Thymus (tissue), 14 donors: ENCODE data around the gene ACKR1. TPM values are rescaled to one million over a fixed set of nuclear protein-coding genes. Genes with fewer than 3 reads are reported as not detected.

Source experiments
- DNase-seq, 9 donors: peaks; one replicate each; pipeline ENCODE4 v3.0.0-alpha.2; 2013; ENCODE audit warnings: low spot score in 9 of 9, low read depth in 6 of 9, missing footprints in 1 of 9
- H3K27ac ChIP-seq, 2 donors: one replicate each; pipeline ENCODE4 v1.5.1; 2013; ENCODE audit warnings: control low read depth in 1 of 2, low read depth in 1 of 2, low read length in 1 of 2, mild to moderate bottlenecking in 1 of 2, moderate library complexity in 1 of 2
- H3K27me3 ChIP-seq, 2 donors: one replicate each; pipeline ENCODE4 v1.5.1; 2013; ENCODE audit warnings: low read length in 1 of 2; ENCODE audit not compliant: control insufficient read depth in 2 of 2, insufficient read depth in 1 of 2
- H3K36me3 ChIP-seq, 2 donors: one replicate each; pipeline ENCODE4 v1.5.1; 2013; ENCODE audit warnings: low read length in 1 of 2, mild to moderate bottlenecking in 1 of 2, moderate library complexity in 1 of 2; ENCODE audit not compliant: control insufficient read depth in 2 of 2, insufficient read depth in 2 of 2
- H3K4me1 ChIP-seq, 2 donors: one replicate each; pipeline ENCODE4 v1.5.1; 2013; ENCODE audit warnings: low read length in 2 of 2; ENCODE audit not compliant: control insufficient read depth in 2 of 2, insufficient read depth in 2 of 2
- H3K4me3 ChIP-seq, 2 donors: one replicate each; pipeline ENCODE4 v1.5.1; 2013; ENCODE audit warnings: low read length in 2 of 2, control low read depth in 1 of 2, mild to moderate bottlenecking in 1 of 2
- H3K9me3 ChIP-seq, 2 donors: one replicate each; pipeline ENCODE4 v1.5.1; 2013; ENCODE audit warnings: low read length in 1 of 2, mild to moderate bottlenecking in 1 of 2; ENCODE audit not compliant: control insufficient read depth in 2 of 2, insufficient read depth in 1 of 2
- WGBS: extraction: QIAGEN DNeasy Blood & Tissue Kit; methylation state at CpG from one replicate; pipeline ENCODE4 v1.1.7; 2013; 5-methylcytosine and 5-hydroxymethylcytosine counted together
- long read RNA-seq, 10 donors: transcript quantifications; one replicate each; lab custom pipeline, GENCODE V29; 2026
- polyA plus RNA-seq: library from polyadenylated mRNA; stranded (reverse); fragments of 200-250 nt; gene quantifications from one replicate; pipeline ENCODE4 v1.2.3, GENCODE V29; 2013
- total RNA-seq: library from RNA; stranded (reverse); fragments of 120-200 nt; gene quantifications from one replicate; pipeline ENCODE4 v1.2.4, GENCODE V29; 2013
- donor health status: healthy.

Gene ACKR1
- total RNA-seq (11.6 TPM), polyA plus RNA-seq (44.4 TPM)
- long read RNA-seq, donor 1, result 0 reads
- long read RNA-seq, donor 2, transcript ACKR1-202 (2 exons, 2,008 nt), result major isoform, 7 of 10 reads
- long read RNA-seq, donor 2, partial matches to known transcripts, result 0 of 10 reads
- long read RNA-seq, donor 2, other reads (novel, unspliced or antisense), result 0 of 10 reads
- long read RNA-seq, donor 3, partial matches to known transcripts, result 0 of 5 reads
- long read RNA-seq, donor 3, other reads (novel, unspliced or antisense), result 0 of 5 reads
- long read RNA-seq, donor 4, partial matches to known transcripts, result 0 of 7 reads
- long read RNA-seq, donor 4, other reads (novel, unspliced or antisense), result 0 of 7 reads
- long read RNA-seq, donor 5, transcript ACKR1-202 (2 exons, 2,008 nt), result minor isoform, 9 of 20 reads
- long read RNA-seq, donor 5, transcript ACKR1-201 (1 exons, 1,242 nt), result major isoform, 11 of 20 reads
- long read RNA-seq, donor 5, partial matches to known transcripts, result 0 of 20 reads
- long read RNA-seq, donor 5, other reads (novel, unspliced or antisense), result 0 of 20 reads
- long read RNA-seq, donor 6, partial matches to known transcripts, result 0 of 6 reads
- long read RNA-seq, donor 6, other reads (novel, unspliced or antisense), result 0 of 6 reads
- long read RNA-seq, donor 7, transcript ACKR1-202 (2 exons, 2,008 nt), result major isoform, 5 of 9 reads
- long read RNA-seq, donor 7, partial matches to known transcripts, result 0 of 9 reads
- long read RNA-seq, donor 7, other reads (novel, unspliced or antisense), result 0 of 9 reads
- long read RNA-seq, donor 8, partial matches to known transcripts, result 0 of 3 reads
- long read RNA-seq, donor 8, other reads (novel, unspliced or antisense), result 0 of 3 reads
- long read RNA-seq, donor 9, partial matches to known transcripts, result 0 of 4 reads
- long read RNA-seq, donor 9, other reads (novel, unspliced or antisense), result 0 of 4 reads
- long read RNA-seq, donor 10, transcript ACKR1-202 (2 exons, 2,008 nt), result major isoform, 7 of 8 reads
- long read RNA-seq, donor 10, partial matches to known transcripts, result 0 of 8 reads
- long read RNA-seq, donor 10, other reads (novel, unspliced or antisense), result 0 of 8 reads

GRCh38 chr1:159204161-159205141 lies at the start of gene ACKR1:
Gene ACKR1, plus strand, starts transcription at chr1:159204875. Its CDS starts 85 bp downstream, at chr1:159204960.
- Histone ChIP-seq H3K36me3 (no peaks in the 10 kb centered on the region), H3K27ac (no peak within 1 kb of the TSS), H3K27me3 (peaks cover 0 to 31% of the 10 kb centered on the region in 2 donors), H3K9me3 (no peaks in the 10 kb centered on the region), H3K4me1 (peaks cover 0 to 19% of the 10 kb centered on the region in 2 donors), H3K4me3 (no peak within 1 kb of the TSS)
- 75% methylated on average over 13 of the region's 13 CpGs for WGBS
- DNase-seq, result no peak

GRCh38 chr1:159161001-159161718 lies 43.5 kb upstream of the ACKR1 start:
- H3K27me3 ChIP-seq, result peaks cover 0 to 6% of the 10 kb centered on the region in 2 donors
- no peak overlapping the region for H3K4me3 ChIP-seq
- DNase-seq, result peak; percentile 14 to 71 (median 37)
- no peak overlapping the region for H3K27ac ChIP-seq
- no peaks in the 10 kb centered on the region for H3K9me3 ChIP-seq
- no peaks in the 10 kb centered on the region for H3K36me3 ChIP-seq
- WGBS, result 14% methylated on average over 4 of the region's 4 CpGs
- H3K4me1 ChIP-seq, result no peaks in the 10 kb centered on the region

- H3K36me3 ChIP-seq, result no peaks in the 10 kb centered on the region
- no peaks in the 10 kb centered on the region for H3K4me1 ChIP-seq
- WGBS, result 98% methylated on average over 1 of the region's 1 CpG
- H3K27me3 ChIP-seq, result peaks cover 0 to 6% of the 10 kb centered on the region in 2 donors
- no peaks in the 10 kb centered on the region for H3K9me3 ChIP-seq
- DNase-seq, result no peak
- no peak overlapping the region for H3K4me3 ChIP-seq
- no peak overlapping the region for H3K27ac ChIP-seq
These were observed 43.0 kb upstream of the ACKR1 start for GRCh38 chr1:159161719-159162026.

- Histone ChIP-seq H3K4me1 (no peaks in the 10 kb centered on the region), H3K27me3 (peaks cover 0 to 6% of the 10 kb centered on the region in 2 donors), H3K9me3 (no peaks in the 10 kb centered on the region), H3K27ac (no peak overlapping the region), H3K36me3 (no peaks in the 10 kb centered on the region), H3K4me3 (no peak overlapping the region)
- WGBS, result 55% methylated on average over 4 of the region's 4 CpGs
- DNase-seq, result no peak
These were observed 42.0 kb upstream of the ACKR1 start for GRCh38 chr1:159162516-159163265.

- H3K4me1 ChIP-seq, result no peaks in the 10 kb centered on the region
- H3K9me3 ChIP-seq, result no peaks in the 10 kb centered on the region
- DNase-seq, result no peak
- WGBS, result 80% methylated on average over 9 of the region's 9 CpGs
- H3K4me3 ChIP-seq, result no peak overlapping the region
- no peak overlapping the region for H3K27ac ChIP-seq
- peaks cover 0 to 12% of the 10 kb centered on the region in 2 donors for H3K27me3 ChIP-seq
- no peaks in the 10 kb centered on the region for H3K36me3 ChIP-seq
These were observed 41.0 kb upstream of the ACKR1 start for GRCh38 chr1:159163614-159164228.

- Histone ChIP-seq H3K4me1 (no peaks in the 10 kb centered on the region), H3K36me3 (no peaks in the 10 kb centered on the region), H3K27me3 (peaks cover 23 to 49% of the 10 kb centered on the region in 2 donors), H3K27ac (no peak overlapping the region), H3K9me3 (peaks cover 0 to 1% of the 10 kb centered on the region in 2 donors), H3K4me3 (no peak overlapping the region)
- WGBS, result 71% methylated on average over 4 of the region's 4 CpGs
- DNase-seq, result no peak
These were observed 36.6 kb upstream of the ACKR1 start for GRCh38 chr1:159168043-159168442.

- H3K27ac ChIP-seq, result no peak overlapping the region
- peaks cover 0 to 1% of the 10 kb centered on the region in 2 donors for H3K9me3 ChIP-seq
- WGBS, result 78% methylated on average over 5 of the region's 5 CpGs
- peaks cover 28 to 60% of the 10 kb centered on the region in 2 donors for H3K27me3 ChIP-seq
- no peak overlapping the region for H3K4me3 ChIP-seq
- DNase-seq, result no peak
- H3K36me3 ChIP-seq, result no peaks in the 10 kb centered on the region
- H3K4me1 ChIP-seq, result no peaks in the 10 kb centered on the region
These were observed 34.0 kb upstream of the ACKR1 start for GRCh38 chr1:159170639-159171038.
